Measurements from ENCODE around the gene PSTPIP2.

DNA sequence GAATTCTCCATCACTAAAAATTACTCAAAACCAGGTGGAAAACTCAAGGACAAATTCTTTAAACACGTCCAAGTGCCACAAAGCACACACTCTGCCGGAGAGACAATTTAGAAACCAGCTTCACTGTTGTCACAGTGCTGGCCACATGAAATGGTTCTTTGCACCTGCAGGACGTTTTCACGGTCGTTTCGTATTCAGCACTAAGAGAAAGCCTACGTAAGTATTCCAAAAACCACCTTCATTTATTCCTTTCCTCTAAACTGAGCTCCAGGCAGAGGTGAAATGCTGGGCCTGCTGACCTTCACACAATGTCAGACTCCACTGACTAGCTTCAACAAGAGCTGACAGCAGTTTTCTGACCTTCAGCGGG, 25.4 kb upstream of the PSTPIP2 start:
- TF ChIP-seq CTCF (IDR thresholded peaks at IDR 0.05) (no peak), EZH2 (IDR thresholded peaks at IDR 0.05; ENCODE audit: borderline replicate concordance, insufficient read depth, low read depth, low read length, poor library complexity, severe bottlenecking) (no peak)

Data from B cell (primary cell).